SK-N-SH (cell line): ENCODE results near the gene ATP6V0C.

Experiments
- EZH2phosphoT487 ChIP-seq: fragments of 200-600 bp; sonication (generic); IDR thresholded peaks from 2 replicates; pipeline ENCODE4 v1.6.1; 2017; ENCODE audit warnings: low read depth, mixed run types, mild to moderate bottlenecking, antibody characterized with exemption, moderate library complexity, borderline replicate concordance
- JUND ChIP-seq: IDR thresholded peaks from 2 replicates; pipeline ENCODE4 v1.4.0; 2012
- TF ChIP-seq, protein P1 (sequence below): fragments of 200-600 bp; sonication (generic); IDR thresholded peaks from 2 replicates; pipeline ENCODE4 v1.6.1; 2017; ENCODE audit warnings: antibody characterized with exemption, mild to moderate bottlenecking, moderate library complexity

DNA sequence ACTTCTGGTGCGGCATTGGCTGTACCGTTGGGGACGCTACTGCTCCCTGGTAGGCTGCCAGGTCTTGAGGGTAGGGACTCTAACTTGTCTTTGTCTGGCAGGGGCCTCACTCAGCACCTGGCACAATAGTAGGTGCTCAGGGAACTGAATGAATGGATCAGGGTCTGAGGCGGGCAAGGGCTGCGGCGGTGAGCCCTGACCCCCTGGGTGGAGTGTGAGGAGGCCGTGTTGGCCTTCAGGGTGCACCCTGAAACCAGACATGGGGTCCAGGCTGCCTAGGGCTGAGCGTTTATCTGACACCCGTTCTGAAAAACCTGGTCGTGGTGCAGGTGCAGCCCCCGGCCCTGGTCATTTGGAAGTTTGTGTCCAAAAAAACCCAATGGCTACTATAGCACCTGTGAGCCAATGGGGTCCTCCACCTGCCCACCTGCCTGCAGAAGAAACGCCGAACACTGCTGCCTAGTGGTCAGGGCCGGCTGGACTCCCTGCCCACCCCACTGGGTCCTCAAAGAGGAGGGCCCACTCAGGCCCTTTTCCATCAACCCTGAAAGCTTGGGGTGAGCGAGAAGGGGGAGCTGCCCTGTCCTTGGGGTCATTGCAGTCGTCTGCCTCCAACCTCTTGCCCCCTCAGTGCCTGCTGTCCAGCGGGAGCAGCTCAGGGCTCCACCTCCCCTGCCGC is 4.9 kb upstream of the ATP6V0C start:
- TF ChIP-seq, protein P1, sequence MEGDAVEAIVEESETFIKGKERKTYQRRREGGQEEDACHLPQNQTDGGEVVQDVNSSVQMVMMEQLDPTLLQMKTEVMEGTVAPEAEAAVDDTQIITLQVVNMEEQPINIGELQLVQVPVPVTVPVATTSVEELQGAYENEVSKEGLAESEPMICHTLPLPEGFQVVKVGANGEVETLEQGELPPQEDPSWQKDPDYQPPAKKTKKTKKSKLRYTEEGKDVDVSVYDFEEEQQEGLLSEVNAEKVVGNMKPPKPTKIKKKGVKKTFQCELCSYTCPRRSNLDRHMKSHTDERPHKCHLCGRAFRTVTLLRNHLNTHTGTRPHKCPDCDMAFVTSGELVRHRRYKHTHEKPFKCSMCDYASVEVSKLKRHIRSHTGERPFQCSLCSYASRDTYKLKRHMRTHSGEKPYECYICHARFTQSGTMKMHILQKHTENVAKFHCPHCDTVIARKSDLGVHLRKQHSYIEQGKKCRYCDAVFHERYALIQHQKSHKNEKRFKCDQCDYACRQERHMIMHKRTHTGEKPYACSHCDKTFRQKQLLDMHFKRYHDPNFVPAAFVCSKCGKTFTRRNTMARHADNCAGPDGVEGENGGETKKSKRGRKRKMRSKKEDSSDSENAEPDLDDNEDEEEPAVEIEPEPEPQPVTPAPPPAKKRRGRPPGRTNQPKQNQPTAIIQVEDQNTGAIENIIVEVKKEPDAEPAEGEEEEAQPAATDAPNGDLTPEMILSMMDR: no peak
- no peak for TF ChIP-seq EZH2phosphoT487
- no peak for TF ChIP-seq JUND
